Dendritic cell treated with granulocyte-macrophage colony-stimulating factor and Interleukin-4, amounts not matched to agents 40 ng/mL and 50 ng/mL, for 4 days (primary cell): ENCODE data around the gene PSMC1.

ENCODE experiments used
- H3K27ac Mint-ChIP-seq: one replicate; pipeline ENCODE4 v1.8.0; 2022; ENCODE audit warnings: mild to moderate bottlenecking, mixed read lengths
- H3K27me3 Mint-ChIP-seq: one replicate; pipeline ENCODE4 v1.8.0; 2022; ENCODE audit warnings: mild to moderate bottlenecking, mixed read lengths
- H3K36me3 Mint-ChIP-seq: one replicate; pipeline ENCODE4 v1.8.0; 2022; ENCODE audit warnings: low read depth, mixed read lengths
- H3K4me1 Mint-ChIP-seq: one replicate; pipeline ENCODE4 v1.8.0; 2022; ENCODE audit warnings: low read depth, mixed read lengths
- H3K4me3 Mint-ChIP-seq: one replicate; pipeline ENCODE4 v1.8.0; 2022; ENCODE audit warnings: mild to moderate bottlenecking, moderate library complexity, mixed read lengths
- H3K9me3 Mint-ChIP-seq: one replicate; pipeline ENCODE4 v1.8.0; 2022; ENCODE audit warnings: mixed read lengths
- intact Hi-C: fragments of 100-400 bp; cut with micrococcal nuclease; formaldehyde crosslinking; loops from one replicate; pipeline ENCODE4 v1.15.0; 2022

Gene PSMC1

GRCh38 chr14:90281756-90282155 is 25.4 kb downstream of the PSMC1 start:
- intact Hi-C loops: no loop called here
- Mint-ChIP-seq H3K27me3 (no peaks in the 10 kb centered on the region), H3K4me3 (no peak overlapping the region), H3K9me3 (no peaks in the 10 kb centered on the region), H3K36me3 (peaks cover 90% of the 10 kb centered on the region), H3K4me1 (peaks cover 15% of the 10 kb centered on the region), H3K27ac (no peak overlapping the region)

- Mint-ChIP-seq H3K36me3 (peaks cover 96% of the 10 kb centered on the region), H3K4me3 (no peak overlapping the region), H3K9me3 (no peaks in the 10 kb centered on the region), H3K4me1 (no peaks in the 10 kb centered on the region), H3K27me3 (no peaks in the 10 kb centered on the region), H3K27ac (no peak overlapping the region)
- intact Hi-C loops: no loop called here
Observed at GRCh38 chr14:90287791-90288190, 31.4 kb downstream of the PSMC1 start.

GRCh38 chr14:90288651-90289355 is 32.5 kb downstream of the PSMC1 start:
- H3K27ac Mint-ChIP-seq: no peak overlapping the region

GRCh38 chr14:90290337-90291011 is 34.1 kb downstream of the PSMC1 start:
- Mint-ChIP-seq H3K27ac (no peak overlapping the region), H3K27me3 (no peaks in the 10 kb centered on the region), H3K9me3 (no peaks in the 10 kb centered on the region), H3K36me3 (peaks cover 80% of the 10 kb centered on the region), H3K4me1 (peaks cover 15% of the 10 kb centered on the region), H3K4me3 (no peak overlapping the region)
- intact Hi-C loops: no loop called here

More at GRCh38 chr14:90288651-90289355, 32.5 kb downstream of the PSMC1 start:
- peaks cover 3% of the 10 kb centered on the region for H3K4me1 Mint-ChIP-seq
- intact Hi-C loops: no loop called here
- H3K9me3 Mint-ChIP-seq: no peaks in the 10 kb centered on the region
- no peaks in the 10 kb centered on the region for H3K27me3 Mint-ChIP-seq
- H3K36me3 Mint-ChIP-seq: peaks cover 89% of the 10 kb centered on the region
- no peak overlapping the region for H3K4me3 Mint-ChIP-seq

GRCh38 chr14:90291699-90292098 is 35.3 kb downstream of the PSMC1 start:
- peak overlapping the region; percentile 2 for H3K27ac Mint-ChIP-seq
- H3K4me1 Mint-ChIP-seq: peaks cover 25% of the 10 kb centered on the region
- no peak overlapping the region for H3K4me3 Mint-ChIP-seq
- H3K27me3 Mint-ChIP-seq: no peaks in the 10 kb centered on the region
- peaks cover 68% of the 10 kb centered on the region for H3K36me3 Mint-ChIP-seq
- H3K9me3 Mint-ChIP-seq: no peaks in the 10 kb centered on the region
- intact Hi-C loops: no loop called here

- peaks cover 45% of the 10 kb centered on the region for H3K36me3 Mint-ChIP-seq
- H3K9me3 Mint-ChIP-seq: no peaks in the 10 kb centered on the region
- peak overlapping the region; percentile 65 for H3K27ac Mint-ChIP-seq
- H3K27me3 Mint-ChIP-seq: no peaks in the 10 kb centered on the region
- peak overlapping the region; percentile 7 for H3K4me3 Mint-ChIP-seq
- intact Hi-C loops: no loop called here
- peaks cover 45% of the 10 kb centered on the region for H3K4me1 Mint-ChIP-seq
Observed at GRCh38 chr14:90293766-90294730, 37.7 kb downstream of the PSMC1 start.

- intact Hi-C loops: loop anchor here (5.0 kb wide), 1 partner anchor 87 kb away; no protein-coding TSS in a partner anchor
- H3K9me3 Mint-ChIP-seq: no peaks in the 10 kb centered on the region
- H3K27me3 Mint-ChIP-seq: no peaks in the 10 kb centered on the region
- no peak overlapping the region for H3K4me3 Mint-ChIP-seq
- H3K27ac Mint-ChIP-seq: peak overlapping the region; percentile 65
- H3K36me3 Mint-ChIP-seq: peaks cover 37% of the 10 kb centered on the region
- H3K4me1 Mint-ChIP-seq: peaks cover 54% of the 10 kb centered on the region
Observed at GRCh38 chr14:90294872-90295271, 38.5 kb downstream of the PSMC1 start.

GRCh38 chr14:90295870-90296516 is 39.6 kb downstream of the PSMC1 start:
- H3K36me3 Mint-ChIP-seq: peaks cover 26% of the 10 kb centered on the region
- H3K27me3 Mint-ChIP-seq: no peaks in the 10 kb centered on the region
- peak overlapping the region; percentile 39 for H3K4me3 Mint-ChIP-seq
- no peaks in the 10 kb centered on the region for H3K9me3 Mint-ChIP-seq
- peak overlapping the region; percentile 87 for H3K27ac Mint-ChIP-seq
- intact Hi-C loops: loop anchor here (1.0 to 5.0 kb wide), 2 partner anchors 20 to 86 kb away; no protein-coding TSS in a partner anchor
- H3K4me1 Mint-ChIP-seq: peaks cover 63% of the 10 kb centered on the region

- Mint-ChIP-seq H3K4me1 (peaks cover 70% of the 10 kb centered on the region), H3K4me3 (peak overlapping the region; percentile 39), H3K9me3 (no peaks in the 10 kb centered on the region), H3K27ac (peak overlapping the region; percentile 87), H3K36me3 (peaks cover 21% of the 10 kb centered on the region), H3K27me3 (no peaks in the 10 kb centered on the region)
- intact Hi-C loops: loop anchor here (1.0 to 5.0 kb wide), 2 partner anchors 20 to 86 kb away; no protein-coding TSS in a partner anchor
Observed at GRCh38 chr14:90296641-90297040, 40.3 kb downstream of the PSMC1 start.

- intact Hi-C loops: loop anchor here (5.0 kb wide), 1 partner anchor 84 kb away; no protein-coding TSS in a partner anchor
- Mint-ChIP-seq H3K36me3 (peaks cover 15% of the 10 kb centered on the region), H3K27me3 (no peaks in the 10 kb centered on the region), H3K27ac (peak overlapping the region; percentile 87), H3K4me3 (no peak overlapping the region), H3K9me3 (no peaks in the 10 kb centered on the region), H3K4me1 (peaks cover 78% of the 10 kb centered on the region)
Observed at GRCh38 chr14:90297876-90298629, 41.7 kb downstream of the PSMC1 start.

GRCh38 chr14:90299408-90299807 is 43.1 kb downstream of the PSMC1 start:
- Mint-ChIP-seq H3K36me3 (peaks cover 25% of the 10 kb centered on the region), H3K4me3 (peak overlapping the region; percentile 30), H3K9me3 (no peaks in the 10 kb centered on the region), H3K27me3 (no peaks in the 10 kb centered on the region), H3K27ac (peak overlapping the region; percentile 87), H3K4me1 (peaks cover 69% of the 10 kb centered on the region)
- intact Hi-C loops: loop anchor here (5.0 kb wide), 1 partner anchor 83 kb away; no protein-coding TSS in a partner anchor

- intact Hi-C loops: loop anchor here (2.0 to 5.0 kb wide), 2 partner anchors 396 to 457 kb away; no protein-coding TSS in a partner anchor
- no peak overlapping the region for H3K4me3 Mint-ChIP-seq
- H3K9me3 Mint-ChIP-seq: no peaks in the 10 kb centered on the region
- H3K27me3 Mint-ChIP-seq: no peaks in the 10 kb centered on the region
- peak overlapping the region; percentile 87 for H3K27ac Mint-ChIP-seq
- peaks cover 33% of the 10 kb centered on the region for H3K36me3 Mint-ChIP-seq
- peaks cover 64% of the 10 kb centered on the region for H3K4me1 Mint-ChIP-seq
Observed at GRCh38 chr14:90300611-90301047, 44.3 kb downstream of the PSMC1 start.
